ENCODE measurements around the gene SPATA12. TPM values are rescaled to one million over a fixed set of nuclear protein-coding genes. Genes with fewer than 3 reads are reported as not detected.
A peak's percentile ranks its signal among the peaks of the same experiment; 100 is the strongest.

The SPATA12 gene
- total RNA-seq, 1 donor from 2014 or later: 0.06 TPM

DNA sequence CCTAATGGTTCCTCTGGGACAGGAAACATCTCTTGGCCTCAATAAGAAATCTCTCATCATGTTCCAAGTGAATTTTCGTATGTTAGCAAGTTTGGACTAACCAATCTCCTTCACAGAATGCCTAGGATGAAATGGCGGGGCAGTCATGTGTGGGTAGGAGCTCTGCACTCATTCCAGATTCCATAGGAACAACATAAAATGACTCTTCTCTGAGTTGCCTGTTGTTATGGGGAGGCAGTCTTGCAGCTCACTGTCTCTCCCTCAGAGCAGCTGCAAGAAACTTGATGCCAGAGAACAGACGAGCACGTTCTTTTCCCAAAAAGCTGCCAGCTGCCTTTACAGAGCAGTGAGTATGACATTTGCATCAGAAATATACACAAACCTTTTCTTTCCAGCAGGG, 34.1 kb downstream of the SPATA12 start:
- TF ChIP-seq, protein P1, sequence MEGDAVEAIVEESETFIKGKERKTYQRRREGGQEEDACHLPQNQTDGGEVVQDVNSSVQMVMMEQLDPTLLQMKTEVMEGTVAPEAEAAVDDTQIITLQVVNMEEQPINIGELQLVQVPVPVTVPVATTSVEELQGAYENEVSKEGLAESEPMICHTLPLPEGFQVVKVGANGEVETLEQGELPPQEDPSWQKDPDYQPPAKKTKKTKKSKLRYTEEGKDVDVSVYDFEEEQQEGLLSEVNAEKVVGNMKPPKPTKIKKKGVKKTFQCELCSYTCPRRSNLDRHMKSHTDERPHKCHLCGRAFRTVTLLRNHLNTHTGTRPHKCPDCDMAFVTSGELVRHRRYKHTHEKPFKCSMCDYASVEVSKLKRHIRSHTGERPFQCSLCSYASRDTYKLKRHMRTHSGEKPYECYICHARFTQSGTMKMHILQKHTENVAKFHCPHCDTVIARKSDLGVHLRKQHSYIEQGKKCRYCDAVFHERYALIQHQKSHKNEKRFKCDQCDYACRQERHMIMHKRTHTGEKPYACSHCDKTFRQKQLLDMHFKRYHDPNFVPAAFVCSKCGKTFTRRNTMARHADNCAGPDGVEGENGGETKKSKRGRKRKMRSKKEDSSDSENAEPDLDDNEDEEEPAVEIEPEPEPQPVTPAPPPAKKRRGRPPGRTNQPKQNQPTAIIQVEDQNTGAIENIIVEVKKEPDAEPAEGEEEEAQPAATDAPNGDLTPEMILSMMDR (conservative IDR thresholded peaks at IDR 0.05; ENCODE audit: low read depth, low read length): no peak
- no peak overlapping the region for H3K4me3 ChIP-seq (ENCODE audit: low read depth, low read length)
- DNase-seq (ENCODE audit: low read depth): no peak

DNA sequence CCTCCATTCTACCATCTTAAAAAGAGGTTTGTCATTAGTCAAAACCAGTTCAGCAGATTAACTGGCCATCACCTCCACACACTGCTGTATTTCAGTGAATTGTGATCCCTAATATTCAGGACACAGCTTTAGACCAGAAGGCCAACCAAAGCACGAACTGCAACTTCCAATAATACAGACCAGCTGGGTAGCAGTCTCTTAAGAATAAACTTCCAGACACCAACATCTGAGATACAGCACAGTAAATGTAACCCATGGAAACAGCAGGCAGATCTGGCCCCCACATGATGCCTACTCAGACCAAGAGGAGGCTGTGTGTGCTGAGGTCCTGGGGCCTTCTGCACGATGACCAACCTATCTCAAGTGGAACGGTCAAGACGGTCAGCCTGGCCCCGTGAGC, 34.9 kb downstream of the SPATA12 start:
- no peak overlapping the region for H3K4me3 ChIP-seq (ENCODE audit: low read depth, low read length)
- DNase-seq (ENCODE audit: low read depth): no peak
- TF ChIP-seq, protein P1 (conservative IDR thresholded peaks at IDR 0.05; ENCODE audit: low read depth, low read length): no peak

DNA sequence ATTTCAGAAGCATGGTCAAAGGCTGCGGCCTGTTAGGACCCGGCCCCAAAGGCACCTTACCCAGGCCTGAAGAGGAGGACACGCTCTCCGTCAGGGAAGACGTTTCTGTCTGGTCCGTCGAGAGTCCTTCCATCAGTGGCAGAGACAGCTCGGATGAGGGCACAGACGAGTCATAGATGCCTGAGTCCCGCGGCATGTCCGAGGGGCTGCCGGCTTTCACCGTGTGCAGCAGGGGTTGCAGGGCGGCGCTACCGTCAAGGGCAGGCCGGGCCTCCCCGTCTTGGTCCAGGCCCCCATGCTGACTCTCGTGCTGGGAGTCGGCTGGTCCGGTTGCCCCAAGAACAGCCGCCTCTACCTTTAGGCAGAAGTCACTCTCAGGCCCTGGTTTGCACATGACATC, 37.1 kb downstream of the SPATA12 start:
- H3K4me3 ChIP-seq (ENCODE audit: low read depth, low read length): no peak overlapping the region
- TF ChIP-seq, protein P1 (conservative IDR thresholded peaks at IDR 0.05; ENCODE audit: low read depth, low read length): no peak
- DNase-seq (ENCODE audit: low read depth): no peak

DNA sequence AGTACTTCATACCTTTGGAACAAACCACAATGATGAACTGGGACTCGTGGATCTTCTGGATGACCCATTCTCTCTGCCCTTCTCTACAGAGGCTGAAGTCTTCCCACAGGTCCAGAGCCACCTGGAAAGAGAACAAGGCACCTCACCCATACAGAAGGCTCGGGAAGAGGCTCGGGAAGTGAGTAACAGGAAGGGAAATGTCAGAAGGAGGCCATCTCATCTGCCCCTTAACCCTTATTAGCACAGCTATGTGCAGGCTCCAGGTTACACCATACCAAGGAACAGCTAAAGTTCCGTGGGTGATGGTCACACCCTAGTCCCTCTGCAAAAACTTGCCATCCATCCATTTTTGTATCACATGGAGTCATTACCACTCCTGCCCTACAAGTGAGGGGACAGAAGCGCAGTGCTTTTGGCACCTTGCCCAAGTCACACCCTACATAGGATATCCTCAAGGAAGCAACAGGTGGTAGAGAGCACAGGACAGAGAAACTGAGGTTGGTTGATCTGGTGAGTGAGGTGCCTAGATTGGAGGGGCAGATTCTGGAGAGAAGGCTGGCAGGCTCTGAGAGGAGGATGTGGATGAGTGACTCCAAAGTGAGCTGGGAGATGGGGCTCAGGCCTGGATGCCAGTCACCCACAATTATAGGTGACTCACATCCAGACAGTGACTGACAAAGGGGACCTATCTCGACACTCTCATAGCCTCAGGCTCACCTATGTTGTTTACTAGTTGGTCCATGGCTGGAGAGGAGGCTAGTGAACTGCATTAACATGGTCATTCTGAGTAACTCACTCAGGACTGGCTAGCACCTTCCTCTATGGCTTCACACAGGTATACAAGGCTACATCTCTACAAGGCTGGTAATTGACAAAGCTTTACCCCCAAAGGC, 38.2 kb downstream of the SPATA12 start:
- TF ChIP-seq, protein P1 (conservative IDR thresholded peaks at IDR 0.05; ENCODE audit: low read depth, low read length): no peak
- H3K4me3 ChIP-seq (ENCODE audit: low read depth, low read length): no peak overlapping the region
- no peak for DNase-seq (ENCODE audit: low read depth)

DNA sequence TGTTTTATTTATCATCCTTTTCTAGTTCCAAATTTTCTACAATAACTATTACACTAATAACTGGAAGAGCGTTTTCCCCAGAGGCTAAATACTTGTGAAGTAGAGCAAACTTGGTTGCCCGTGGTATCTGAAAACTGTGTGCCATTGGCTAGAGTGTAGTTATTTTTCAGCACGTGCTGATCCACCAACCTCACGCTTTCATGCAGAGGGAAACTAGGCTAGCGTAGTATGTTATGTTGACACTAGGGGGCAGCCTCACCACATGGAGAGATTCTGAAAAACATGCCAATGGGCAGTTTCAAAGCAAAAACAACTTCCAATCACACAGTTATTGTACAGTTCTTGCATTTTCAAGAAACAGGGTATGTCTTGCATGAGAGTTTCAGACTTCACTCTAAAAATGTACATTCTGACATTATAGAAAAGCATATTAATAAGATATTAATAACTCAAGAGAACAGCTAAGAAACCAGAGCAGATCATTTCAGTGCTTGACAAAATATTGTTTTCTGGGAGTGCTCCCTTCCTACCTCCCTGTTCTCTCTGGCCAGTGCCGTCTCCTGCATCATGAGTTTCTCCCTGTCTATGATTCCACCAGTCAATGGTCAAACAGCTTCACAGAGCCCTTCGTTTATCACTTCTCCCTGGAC, 39.7 kb downstream of the SPATA12 start:
- DNase-seq (ENCODE audit: low read depth): no peak
- TF ChIP-seq, protein P1 (conservative IDR thresholded peaks at IDR 0.05; ENCODE audit: low read depth, low read length): peak; percentile 90
- no peak overlapping the region for H3K4me3 ChIP-seq (ENCODE audit: low read depth, low read length)

DNA sequence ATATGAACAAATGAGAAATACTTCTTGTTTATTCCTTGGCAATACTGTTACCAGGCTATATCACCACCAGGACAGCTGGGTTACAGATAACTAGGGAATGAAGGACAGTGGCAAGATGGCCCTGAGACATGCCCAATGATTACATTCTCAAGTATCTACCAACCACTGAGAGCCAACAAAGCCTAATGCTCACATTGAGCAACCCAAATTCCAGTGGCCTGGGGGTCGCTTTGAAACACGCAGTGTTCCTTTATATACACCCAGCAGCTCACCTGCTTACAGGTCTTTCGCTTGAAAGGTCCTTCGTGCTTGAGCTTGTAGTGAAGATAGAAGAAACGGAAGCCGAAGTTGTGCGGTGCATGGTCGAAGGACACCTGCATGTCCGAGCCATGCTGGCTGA, 45.1 kb downstream of the SPATA12 start:
- DNase-seq (ENCODE audit: low read depth): no peak
- TF ChIP-seq, protein P1 (conservative IDR thresholded peaks at IDR 0.05; ENCODE audit: low read depth, low read length): no peak
- no peak overlapping the region for H3K4me3 ChIP-seq (ENCODE audit: low read depth, low read length)
